ENCODE data around the gene RBFA. TPM values are rescaled to one million over a fixed set of nuclear protein-coding genes. Genes with fewer than 3 reads are reported as not detected.

Gene RBFA
- total and polyA plus RNA-seq, 10 of the 15 experiments (the other 5 are each of a cell fraction or from before 2014, with no cell fraction given), result 7.2 to 56.0 (median 37.7) TPM

GRCh38 chr18:80022613-80023012 is 11.6 kb upstream of the RBFA start (continued):
- TF ChIP-seq, protein P1, sequence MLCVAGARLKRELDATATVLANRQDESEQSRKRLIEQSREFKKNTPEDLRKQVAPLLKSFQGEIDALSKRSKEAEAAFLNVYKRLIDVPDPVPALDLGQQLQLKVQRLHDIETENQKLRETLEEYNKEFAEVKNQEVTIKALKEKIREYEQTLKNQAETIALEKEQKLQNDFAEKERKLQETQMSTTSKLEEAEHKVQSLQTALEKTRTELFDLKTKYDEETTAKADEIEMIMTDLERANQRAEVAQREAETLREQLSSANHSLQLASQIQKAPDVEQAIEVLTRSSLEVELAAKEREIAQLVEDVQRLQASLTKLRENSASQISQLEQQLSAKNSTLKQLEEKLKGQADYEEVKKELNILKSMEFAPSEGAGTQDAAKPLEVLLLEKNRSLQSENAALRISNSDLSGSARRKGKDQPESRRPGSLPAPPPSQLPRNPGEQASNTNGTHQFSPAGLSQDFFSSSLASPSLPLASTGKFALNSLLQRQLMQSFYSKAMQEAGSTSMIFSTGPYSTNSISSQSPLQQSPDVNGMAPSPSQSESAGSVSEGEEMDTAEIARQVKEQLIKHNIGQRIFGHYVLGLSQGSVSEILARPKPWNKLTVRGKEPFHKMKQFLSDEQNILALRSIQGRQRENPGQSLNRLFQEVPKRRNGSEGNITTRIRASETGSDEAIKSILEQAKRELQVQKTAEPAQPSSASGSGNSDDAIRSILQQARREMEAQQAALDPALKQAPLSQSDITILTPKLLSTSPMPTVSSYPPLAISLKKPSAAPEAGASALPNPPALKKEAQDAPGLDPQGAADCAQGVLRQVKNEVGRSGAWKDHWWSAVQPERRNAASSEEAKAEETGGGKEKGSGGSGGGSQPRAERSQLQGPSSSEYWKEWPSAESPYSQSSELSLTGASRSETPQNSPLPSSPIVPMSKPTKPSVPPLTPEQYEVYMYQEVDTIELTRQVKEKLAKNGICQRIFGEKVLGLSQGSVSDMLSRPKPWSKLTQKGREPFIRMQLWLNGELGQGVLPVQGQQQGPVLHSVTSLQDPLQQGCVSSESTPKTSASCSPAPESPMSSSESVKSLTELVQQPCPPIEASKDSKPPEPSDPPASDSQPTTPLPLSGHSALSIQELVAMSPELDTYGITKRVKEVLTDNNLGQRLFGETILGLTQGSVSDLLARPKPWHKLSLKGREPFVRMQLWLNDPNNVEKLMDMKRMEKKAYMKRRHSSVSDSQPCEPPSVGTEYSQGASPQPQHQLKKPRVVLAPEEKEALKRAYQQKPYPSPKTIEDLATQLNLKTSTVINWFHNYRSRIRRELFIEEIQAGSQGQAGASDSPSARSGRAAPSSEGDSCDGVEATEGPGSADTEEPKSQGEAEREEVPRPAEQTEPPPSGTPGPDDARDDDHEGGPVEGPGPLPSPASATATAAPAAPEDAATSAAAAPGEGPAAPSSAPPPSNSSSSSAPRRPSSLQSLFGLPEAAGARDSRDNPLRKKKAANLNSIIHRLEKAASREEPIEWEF (IDR thresholded peaks at IDR 0.05; ENCODE audit: insufficient replicate concordance, low read depth, low read length), result no peak
- TF ChIP-seq, protein P2, sequence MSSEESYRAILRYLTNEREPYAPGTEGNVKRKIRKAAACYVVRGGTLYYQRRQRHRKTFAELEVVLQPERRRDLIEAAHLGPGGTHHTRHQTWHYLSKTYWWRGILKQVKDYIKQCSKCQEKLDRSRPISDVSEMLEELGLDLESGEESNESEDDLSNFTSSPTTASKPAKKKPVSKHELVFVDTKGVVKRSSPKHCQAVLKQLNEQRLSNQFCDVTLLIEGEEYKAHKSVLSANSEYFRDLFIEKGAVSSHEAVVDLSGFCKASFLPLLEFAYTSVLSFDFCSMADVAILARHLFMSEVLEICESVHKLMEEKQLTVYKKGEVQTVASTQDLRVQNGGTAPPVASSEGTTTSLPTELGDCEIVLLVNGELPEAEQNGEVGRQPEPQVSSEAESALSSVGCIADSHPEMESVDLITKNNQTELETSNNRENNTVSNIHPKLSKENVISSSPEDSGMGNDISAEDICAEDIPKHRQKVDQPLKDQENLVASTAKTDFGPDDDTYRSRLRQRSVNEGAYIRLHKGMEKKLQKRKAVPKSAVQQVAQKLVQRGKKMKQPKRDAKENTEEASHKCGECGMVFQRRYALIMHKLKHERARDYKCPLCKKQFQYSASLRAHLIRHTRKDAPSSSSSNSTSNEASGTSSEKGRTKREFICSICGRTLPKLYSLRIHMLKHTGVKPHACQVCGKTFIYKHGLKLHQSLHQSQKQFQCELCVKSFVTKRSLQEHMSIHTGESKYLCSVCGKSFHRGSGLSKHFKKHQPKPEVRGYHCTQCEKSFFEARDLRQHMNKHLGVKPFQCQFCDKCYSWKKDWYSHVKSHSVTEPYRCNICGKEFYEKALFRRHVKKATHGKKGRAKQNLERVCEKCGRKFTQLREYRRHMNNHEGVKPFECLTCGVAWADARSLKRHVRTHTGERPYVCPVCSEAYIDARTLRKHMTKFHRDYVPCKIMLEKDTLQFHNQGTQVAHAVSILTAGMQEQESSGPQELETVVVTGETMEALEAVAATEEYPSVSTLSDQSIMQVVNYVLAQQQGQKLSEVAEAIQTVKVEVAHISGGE (CRISPR knock-in tag; IDR thresholded peaks at IDR 0.05), result no peak
- no peak for TF ChIP-seq ZNF592 (IDR thresholded peaks at IDR 0.05)
- TF ChIP-seq EZH2 (IDR thresholded peaks at IDR 0.05; ENCODE audit: borderline replicate concordance, control insufficient read depth, low read depth, low read length), result no peak
- no peak for TF ChIP-seq MYB (IDR thresholded peaks at IDR 0.05; ENCODE audit: borderline replicate concordance, low read depth, low read length)
- no peak for TF ChIP-seq RAD51 (IDR thresholded peaks at IDR 0.05)
- TF ChIP-seq CBX3 (IDR thresholded peaks at IDR 0.05; ENCODE audit: borderline replicate concordance, low read depth), result peak; percentile 98; the same call in 1 of the 2 replicates
- TF ChIP-seq KDM1A (IDR thresholded peaks at IDR 0.05; ENCODE audit: borderline replicate concordance), result no peak
- TF ChIP-seq PKNOX1 (IDR thresholded peaks at IDR 0.05), result no peak
- TF ChIP-seq EP300 (IDR thresholded peaks at IDR 0.05; ENCODE audit: borderline replicate concordance in 1 of 2, control insufficient read depth in 1 of 2, low read depth in 2 of 2, low read length in 2 of 2), result no peak
- TF ChIP-seq SMAD1 (IDR thresholded peaks at IDR 0.05; ENCODE audit: low read depth, partially characterized antibody), result no peak
- TF ChIP-seq SP1 (IDR thresholded peaks at IDR 0.05; ENCODE audit: low read depth, low read length), result peak; percentile 69
- TF ChIP-seq CREM (IDR thresholded peaks at IDR 0.05; ENCODE audit: low read depth), result no peak
- TF ChIP-seq TAF1 (IDR thresholded peaks at IDR 0.05; ENCODE audit: borderline replicate concordance, low read depth, low read length), result no peak
- TF ChIP-seq PAX8 (IDR thresholded peaks at IDR 0.05), result no peak
- no peak for TF ChIP-seq RCOR1 (conservative IDR thresholded peaks at IDR 0.05; ENCODE audit: low read depth, low read length)
- TF ChIP-seq NBN (IDR thresholded peaks at IDR 0.05), result 0 out of 2 replicates have a peak, but pooled peaks have one; percentile 20

Data from GM12878 (cell line).